ENCODE results near the gene DMRTC2.

Gene DMRTC2

GRCh38 chr19:41892173-41892902 lies 47.5 kb downstream of the DMRTC2 start:
- no peak for DNase-seq

- no peak for DNase-seq
These were observed 49.1 kb downstream of the DMRTC2 start for GRCh38 chr19:41893899-41894298.

GRCh38 chr19:41894350-41894749 lies 49.5 kb downstream of the DMRTC2 start:
- no peak for DNase-seq

- DNase-seq = no peak
These were observed 51.1 kb downstream of the DMRTC2 start for GRCh38 chr19:41895745-41896580.

GRCh38 chr19:41896581-41896942 lies 51.7 kb downstream of the DMRTC2 start:
- DNase-seq = no peak

- no peak for DNase-seq
These were observed 52.3 kb downstream of the DMRTC2 start for GRCh38 chr19:41897181-41897580.

GRCh38 chr19:41897820-41898219 lies 53.0 kb downstream of the DMRTC2 start:
- no peak for DNase-seq

- DNase-seq = no peak
These were observed 53.4 kb downstream of the DMRTC2 start for GRCh38 chr19:41898235-41898634.

Measured in NCI-H1092 treated with DMSO at 0.1 percent for 48 hours (cell line).